Measurements from ENCODE around the gene UNG.

DNA sequence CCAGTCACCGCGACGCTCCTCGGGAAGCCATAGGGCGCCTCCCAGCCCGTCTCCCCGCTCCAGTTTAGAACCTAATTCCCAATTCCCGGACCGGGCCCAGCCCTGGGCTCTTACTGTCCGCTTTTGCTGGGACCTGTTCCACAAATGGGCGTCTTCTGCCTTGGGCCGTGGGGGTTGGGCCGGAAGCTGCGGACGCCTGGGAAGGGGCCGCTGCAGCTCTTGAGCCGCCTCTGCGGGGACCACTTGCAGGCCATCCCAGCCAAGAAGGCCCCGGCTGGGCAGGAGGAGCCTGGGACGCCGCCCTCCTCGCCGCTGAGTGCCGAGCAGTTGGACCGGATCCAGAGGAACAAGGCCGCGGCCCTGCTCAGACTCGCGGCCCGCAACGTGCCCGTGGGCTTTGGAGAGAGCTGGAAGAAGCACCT lies 797 bp downstream of the UNG start:
- TF ChIP-seq CTCF (IDR thresholded peaks at IDR 0.05) = no peak
- no peak for TF ChIP-seq RXRA (IDR thresholded peaks at IDR 0.05; ENCODE audit: borderline replicate concordance, low read depth)
- TF ChIP-seq RAD21 (IDR thresholded peaks at IDR 0.05; ENCODE audit: low read length) = no peak
- no peak for TF ChIP-seq EP300 (IDR thresholded peaks at IDR 0.05; ENCODE audit: borderline replicate concordance in 1 of 2, low read depth in 1 of 2, low read length in 1 of 2)
- TF ChIP-seq SMC3 (IDR thresholded peaks at IDR 0.05; ENCODE audit: low read depth, low read length) = no peak
- no peak; the same call in 1 of the 2 replicates for TF ChIP-seq USF1 (IDR thresholded peaks at IDR 0.05; ENCODE audit: borderline replicate concordance, low read depth)
- TF ChIP-seq POLR2AphosphoS5 (IDR thresholded peaks at IDR 0.05; ENCODE audit: low read depth, low read length) = no peak
- TF ChIP-seq CHD2 (IDR thresholded peaks at IDR 0.05; ENCODE audit: low read length, partially characterized antibody) = no peak
- no peak for TF ChIP-seq ZBTB33 (IDR thresholded peaks at IDR 0.05; ENCODE audit: borderline replicate concordance, low read depth)
- TF ChIP-seq FOSL2 (IDR thresholded peaks at IDR 0.05; ENCODE audit: borderline replicate concordance, low read depth) = no peak
- TF ChIP-seq YY1 (IDR thresholded peaks at IDR 0.05; ENCODE audit: low read depth) = no peak

Measured in SK-N-SH (cell line).